HCT116 (cell line): ENCODE data around the gene DPF3. TPM values are rescaled to one million over a fixed set of nuclear protein-coding genes. Genes with fewer than 3 reads are reported as not detected.

Experiments
- ATAC-seq: fragments of 200-7000 bp; cut with Tn5 transposase; 2 replicates; pipeline ENCODE4 v1.9.1; 2020; ENCODE audit warnings: mild to moderate bottlenecking, moderate library complexity
- BruUV-seq: library from RNA; stranded (reverse); fragments of 400-500 nt; replicated peaks from 2 replicates; lab custom pipeline; 2021; lab: Mats Ljungman, UMichigan
- CTCF ChIA-PET: fragments of 300-600 bp; sonication (Branson Sonifier 250); formaldehyde crosslinking; loops from one replicate; lab custom pipeline; 2021; ENCODE audit warnings: antibody characterized with exemption; lab: Charles Lee
- POLR2A ChIA-PET: fragments of 300-600, 350-600 bp; sonication (Branson Sonifier 250); formaldehyde crosslinking; loops from one replicate; lab custom pipeline; 2021; ENCODE audit warnings: antibody characterized with exemption; lab: Charles Lee
- RAD21 ChIA-PET, 2 experiments: fragments of 300-600 bp; sonication (Branson Sonifier 250); formaldehyde crosslinking; loops; one replicate each; lab custom pipeline; 2023; ENCODE audit warnings: low total read pairs in 2 of 2; ENCODE audit not compliant: uncharacterized antibody in 2 of 2, unreplicated experiment in 2 of 2, low non-redundant PET in 1 of 2; lab: Charles Lee
- DNase-seq: peaks from one replicate; pipeline ENCODE4 v3.0.0-alpha.2; 2010; ENCODE audit warnings: low read depth, low spot score
- H2AFZ ChIP-seq: fragments of 200-600 bp; shearing (Covaris generic), sonication (generic); 2 replicates; pipeline ENCODE4 v1.6.1; 2017; ENCODE audit warnings: low read depth, mixed run types, mixed read lengths, antibody characterized with exemption, low read length; ENCODE audit not compliant: poor library complexity, severe bottlenecking
- H3K27ac ChIP-seq: 2 replicates; pipeline ENCODE4 v1.5.1; 2012; ENCODE audit warnings: low read depth, low read length
- H3K27me3 ChIP-seq: fragments of 200-600 bp; sonication (generic); 2 replicates; pipeline ENCODE4 v1.6.1; 2016; ENCODE audit warnings: mixed run types, low read length, mixed read lengths; ENCODE audit not compliant: insufficient read depth
- H3K36me3 ChIP-seq, 2 experiments: fragments of 200-500 bp in 1 of 2; fragments of 200-600 bp in 1 of 2; sonication (Bioruptor generic) in 1 of 2; sonication (generic) in 1 of 2; 2 replicates each; pipeline versions ENCODE4 v1.5.1 to v1.6.1; 2014 to 2016; ENCODE audit warnings: low read length in 2 of 2, inconsistent platforms in 1 of 2, mixed read lengths in 1 of 2, mixed run types in 1 of 2; ENCODE audit not compliant: insufficient read depth in 2 of 2, control insufficient read depth in 1 of 2
- H3K4me1 ChIP-seq, 2 experiments: fragments of 200-600 bp in 1 of 2; sonication (generic) in 1 of 2; 2 replicates each; pipeline versions ENCODE4 v1.5.1 to v1.6.1; 2012 to 2017; ENCODE audit warnings: low read length in 2 of 2, inconsistent platforms in 1 of 2, mild to moderate bottlenecking in 1 of 2, mixed read lengths in 1 of 2, mixed run types in 1 of 2, moderate library complexity in 1 of 2; ENCODE audit not compliant: insufficient read depth in 2 of 2, control insufficient read depth in 1 of 2
- H3K4me2 ChIP-seq: fragments of 200-600 bp; sonication (generic); 2 replicates; pipeline ENCODE4 v1.6.1; 2017; ENCODE audit warnings: mixed run types, low read length, mixed read lengths
- H3K4me3 ChIP-seq, 2 experiments: fragments of 200-600 bp in 1 of 2; sonication (generic) in 1 of 2; replicated peaks in 1 of 2; 2 replicates each; pipeline ENCODE4 v1.5.1; 2011 to 2016; ENCODE audit warnings: low read length in 2 of 2, control low read depth in 1 of 2, low read depth in 1 of 2, mild to moderate bottlenecking in 1 of 2, mixed read lengths in 1 of 2, mixed run types in 1 of 2
- H3K79me2 ChIP-seq: fragments of 200-600 bp; sonication (generic); 2 replicates; pipeline ENCODE4 v1.6.1; 2017; ENCODE audit warnings: mild to moderate bottlenecking, mixed run types, low read length, moderate library complexity, mixed read lengths; ENCODE audit not compliant: insufficient read depth
- H3K9ac ChIP-seq: fragments of 200-600 bp; sonication (generic); 2 replicates; pipeline ENCODE4 v1.6.1; 2016; ENCODE audit warnings: low read length, mixed read lengths
- H3K9me2 ChIP-seq: fragments of 200-600 bp; sonication (generic), shearing (Covaris generic); 2 replicates; pipeline ENCODE4 v1.6.1; 2017; ENCODE audit warnings: mixed run types, mild to moderate bottlenecking, moderate library complexity; ENCODE audit not compliant: insufficient read depth
- H3K9me3 ChIP-seq, 2 experiments: fragments of 200-500 bp in 1 of 2; fragments of 200-600 bp in 1 of 2; sonication (Bioruptor generic) in 1 of 2; sonication (generic) in 1 of 2; 2 replicates each; pipeline ENCODE4 v1.6.1; 2014 to 2017; ENCODE audit warnings: low read length in 2 of 2, mixed read lengths in 2 of 2, inconsistent platforms in 1 of 2, low read depth in 1 of 2, mild to moderate bottlenecking in 1 of 2, mixed run types in 1 of 2, moderate library complexity in 1 of 2; ENCODE audit not compliant: control insufficient read depth in 1 of 2, insufficient read depth in 1 of 2
- H4K20me1 ChIP-seq: fragments of 200-600 bp; sonication (generic), shearing (Covaris generic); 2 replicates; pipeline ENCODE4 v1.6.1; 2017; ENCODE audit warnings: mixed run types, mild to moderate bottlenecking, moderate library complexity; ENCODE audit not compliant: insufficient read depth
- JUND ChIP-seq: IDR thresholded peaks from 2 replicates; pipeline ENCODE4 v1.6.1; 2012
- POLR2AphosphoS5 ChIP-seq: IDR thresholded peaks from 2 replicates; pipeline ENCODE4 v1.6.1; 2011; ENCODE audit warnings: mild to moderate bottlenecking, low read depth, low read length, moderate library complexity
- intact Hi-C: fragments of 100-400 bp; cut with micrococcal nuclease; formaldehyde crosslinking; loops from 2 replicates; pipeline ENCODE4 v1.10.0; 2022
- total RNA-seq: library from RNA; stranded (reverse); gene quantifications from one replicate; pipeline ENCODE4 v1.2.1, GENCODE V29; 2021; ENCODE audit not compliant: unreplicated experiment
- TF ChIP-seq, protein P1 (sequence below): IDR thresholded peaks from 2 replicates; pipeline ENCODE4 v1.6.1; 2012
- TF ChIP-seq, protein P2 (sequence below), 3 experiments: fragments of 200-600 bp in 1 of 3; sonication (generic) in 1 of 3; IDR thresholded peaks in 2 of 3; conservative IDR thresholded peaks in 1 of 3; 2 replicates each; pipeline ENCODE4 v1.5.1; 2012 to 2017; ENCODE audit warnings: low read depth in 2 of 3, low read length in 2 of 3, antibody characterized with exemption in 1 of 3, borderline replicate concordance in 1 of 3, control low read depth in 1 of 3, mild to moderate bottlenecking in 1 of 3, mixed read lengths in 1 of 3, mixed run types in 1 of 3, moderate library complexity in 1 of 3; ENCODE audit not compliant: insufficient read depth in 1 of 3
- TF ChIP-seq, protein P3 (sequence below): IDR thresholded peaks from 2 replicates; pipeline ENCODE4 v1.6.1; 2012; ENCODE audit warnings: low read depth

Gene DPF3
- total RNA-seq, 1 experiment from 2014 or later = 0.27 TPM

DNA sequence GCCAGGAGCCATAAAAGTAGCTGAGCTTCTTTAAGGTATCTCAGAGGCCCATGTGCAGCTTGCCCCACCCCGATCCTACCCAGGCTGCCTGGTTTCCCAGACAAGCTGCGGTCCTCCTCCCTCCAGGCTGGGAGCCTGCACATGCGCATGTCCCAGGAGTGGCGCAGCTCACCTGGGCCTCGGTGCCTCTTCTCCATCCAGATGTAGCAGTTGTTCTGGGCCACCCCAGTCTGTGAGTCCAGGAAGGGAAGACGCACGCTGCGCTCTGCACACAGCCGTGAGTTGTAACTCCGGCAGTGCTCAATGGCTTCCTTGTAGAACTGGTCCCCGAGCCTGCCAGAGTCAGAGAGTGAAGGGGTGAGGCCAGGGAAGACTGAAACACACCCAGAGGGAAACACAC, 122.3 kb downstream of the DPF3 start:
- no TSS peak for BruUV-seq
- Histone ChIP-seq H3K27ac (no peak overlapping the region), H3K36me3 (no peaks in the 10 kb centered on the region), H3K9ac (no peak overlapping the region), H4K20me1 (no peaks in the 10 kb centered on the region), H3K4me2 (no peak overlapping the region), H3K27me3 (no peaks in the 10 kb centered on the region), H3K9me3 (peaks cover 0 to 14% of the 10 kb centered on the region in 2 experiments; a peak in 2 of 4 replicates), H2AFZ (no peak overlapping the region), H3K9me2 (no peaks in the 10 kb centered on the region), H3K4me1 (no peaks in the 10 kb centered on the region), H3K79me2 (no peaks in the 10 kb centered on the region), H3K4me3 (no peak overlapping the region)
- intact Hi-C loops = no loop called here
- DNase-seq (no peak), ATAC-seq (no peak)
- TF ChIP-seq JUND (no peak), POLR2AphosphoS5 (no peak)
- TF ChIP-seq, protein P1, sequence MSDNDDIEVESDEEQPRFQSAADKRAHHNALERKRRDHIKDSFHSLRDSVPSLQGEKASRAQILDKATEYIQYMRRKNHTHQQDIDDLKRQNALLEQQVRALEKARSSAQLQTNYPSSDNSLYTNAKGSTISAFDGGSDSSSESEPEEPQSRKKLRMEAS = no peak
- TF ChIP-seq, protein P2, sequence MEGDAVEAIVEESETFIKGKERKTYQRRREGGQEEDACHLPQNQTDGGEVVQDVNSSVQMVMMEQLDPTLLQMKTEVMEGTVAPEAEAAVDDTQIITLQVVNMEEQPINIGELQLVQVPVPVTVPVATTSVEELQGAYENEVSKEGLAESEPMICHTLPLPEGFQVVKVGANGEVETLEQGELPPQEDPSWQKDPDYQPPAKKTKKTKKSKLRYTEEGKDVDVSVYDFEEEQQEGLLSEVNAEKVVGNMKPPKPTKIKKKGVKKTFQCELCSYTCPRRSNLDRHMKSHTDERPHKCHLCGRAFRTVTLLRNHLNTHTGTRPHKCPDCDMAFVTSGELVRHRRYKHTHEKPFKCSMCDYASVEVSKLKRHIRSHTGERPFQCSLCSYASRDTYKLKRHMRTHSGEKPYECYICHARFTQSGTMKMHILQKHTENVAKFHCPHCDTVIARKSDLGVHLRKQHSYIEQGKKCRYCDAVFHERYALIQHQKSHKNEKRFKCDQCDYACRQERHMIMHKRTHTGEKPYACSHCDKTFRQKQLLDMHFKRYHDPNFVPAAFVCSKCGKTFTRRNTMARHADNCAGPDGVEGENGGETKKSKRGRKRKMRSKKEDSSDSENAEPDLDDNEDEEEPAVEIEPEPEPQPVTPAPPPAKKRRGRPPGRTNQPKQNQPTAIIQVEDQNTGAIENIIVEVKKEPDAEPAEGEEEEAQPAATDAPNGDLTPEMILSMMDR (IDR thresholded peaks at IDR 0.05 in 2 of 3, conservative IDR thresholded peaks at IDR 0.05 in 1 of 3; ENCODE audit: borderline replicate concordance in 1 of 3, insufficient read depth in 1 of 3, low read depth in 2 of 3, low read length in 2 of 3) = no peak
- TF ChIP-seq, protein P3, sequence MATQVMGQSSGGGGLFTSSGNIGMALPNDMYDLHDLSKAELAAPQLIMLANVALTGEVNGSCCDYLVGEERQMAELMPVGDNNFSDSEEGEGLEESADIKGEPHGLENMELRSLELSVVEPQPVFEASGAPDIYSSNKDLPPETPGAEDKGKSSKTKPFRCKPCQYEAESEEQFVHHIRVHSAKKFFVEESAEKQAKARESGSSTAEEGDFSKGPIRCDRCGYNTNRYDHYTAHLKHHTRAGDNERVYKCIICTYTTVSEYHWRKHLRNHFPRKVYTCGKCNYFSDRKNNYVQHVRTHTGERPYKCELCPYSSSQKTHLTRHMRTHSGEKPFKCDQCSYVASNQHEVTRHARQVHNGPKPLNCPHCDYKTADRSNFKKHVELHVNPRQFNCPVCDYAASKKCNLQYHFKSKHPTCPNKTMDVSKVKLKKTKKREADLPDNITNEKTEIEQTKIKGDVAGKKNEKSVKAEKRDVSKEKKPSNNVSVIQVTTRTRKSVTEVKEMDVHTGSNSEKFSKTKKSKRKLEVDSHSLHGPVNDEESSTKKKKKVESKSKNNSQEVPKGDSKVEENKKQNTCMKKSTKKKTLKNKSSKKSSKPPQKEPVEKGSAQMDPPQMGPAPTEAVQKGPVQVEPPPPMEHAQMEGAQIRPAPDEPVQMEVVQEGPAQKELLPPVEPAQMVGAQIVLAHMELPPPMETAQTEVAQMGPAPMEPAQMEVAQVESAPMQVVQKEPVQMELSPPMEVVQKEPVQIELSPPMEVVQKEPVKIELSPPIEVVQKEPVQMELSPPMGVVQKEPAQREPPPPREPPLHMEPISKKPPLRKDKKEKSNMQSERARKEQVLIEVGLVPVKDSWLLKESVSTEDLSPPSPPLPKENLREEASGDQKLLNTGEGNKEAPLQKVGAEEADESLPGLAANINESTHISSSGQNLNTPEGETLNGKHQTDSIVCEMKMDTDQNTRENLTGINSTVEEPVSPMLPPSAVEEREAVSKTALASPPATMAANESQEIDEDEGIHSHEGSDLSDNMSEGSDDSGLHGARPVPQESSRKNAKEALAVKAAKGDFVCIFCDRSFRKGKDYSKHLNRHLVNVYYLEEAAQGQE = no peak
- RAD21 ChIA-PET = no interaction called here
- CTCF ChIA-PET = no interaction called here
- POLR2A ChIA-PET = interaction anchor here (0.7 kb wide), 1 partner anchor 494 kb away, joined by 3 read pairs; no protein-coding TSS in a partner anchor
